HEK293T (cell line): ENCODE results near the gene FOXP4.

ENCODE experiments used
- CTBP1 ChIP-seq: fragments of 450-650 bp; IDR thresholded peaks from 2 replicates; pipeline ENCODE4 v1.6.1; 2016; ENCODE audit warnings: borderline replicate concordance
- FOXA1 ChIP-seq: fragments of 450-650 bp; IDR thresholded peaks from 2 replicates; pipeline ENCODE4 v1.6.1; 2016; ENCODE audit warnings: mild to moderate bottlenecking
- FOXK2 ChIP-seq: fragments of 450-650 bp; IDR thresholded peaks from 2 replicates; pipeline ENCODE4 v1.6.1; 2016; ENCODE audit warnings: mild to moderate bottlenecking
- FOXM1 ChIP-seq: fragments of 450-650 bp; IDR thresholded peaks from 2 replicates; pipeline ENCODE4 v1.6.1; 2017; ENCODE audit warnings: mild to moderate bottlenecking, borderline replicate concordance

DNA sequence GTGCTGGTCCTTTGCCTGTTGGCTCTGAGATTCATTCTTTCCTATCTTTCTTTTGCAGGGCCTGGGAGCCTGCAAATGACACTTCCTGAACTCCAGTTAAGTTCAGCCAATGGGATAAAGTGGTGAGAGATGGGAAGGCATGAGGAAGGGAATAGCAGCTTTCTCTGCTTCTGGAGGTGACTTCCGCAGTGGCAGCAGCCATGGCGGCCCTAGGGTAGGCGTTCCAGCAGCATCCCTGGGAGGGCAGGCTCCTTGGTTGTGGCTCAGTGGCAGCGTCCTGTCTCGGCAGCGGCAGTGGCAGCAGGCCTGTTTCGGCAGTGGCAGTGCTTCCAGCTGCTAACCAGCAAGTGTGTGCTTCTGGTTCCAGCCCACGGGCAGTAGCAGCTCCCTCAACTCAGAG, 84.8 kb downstream of the FOXP4 start:
- TF ChIP-seq FOXK2 (no peak), CTBP1 (no peak), FOXM1 (no peak), FOXA1 (no peak)
